ENCODE results near the gene SRC. TPM values are rescaled to one million over a fixed set of nuclear protein-coding genes. Genes with fewer than 3 reads are reported as not detected.

The SRC gene
- polyA plus RNA-seq, 1 of the 3 experiments (the other 2 are of a cell fraction), result 23.8 TPM

GRCh38 chr20:37453836-37454235 lies 107.9 kb downstream of the SRC start (continued):
- TF ChIP-seq MAX (IDR thresholded peaks at IDR 0.05; ENCODE audit: low read depth) (no peak), TCF12 (IDR thresholded peaks at IDR 0.05) (no peak)

- no peak overlapping the region for H3K27ac ChIP-seq (ENCODE audit: low read depth in 2 of 2, low read length in 1 of 2)
- no peak for TF ChIP-seq EP300 (IDR thresholded peaks at IDR 0.05; ENCODE audit: borderline replicate concordance in 1 of 2, low read depth in 1 of 2, low read length in 1 of 2)
- TF ChIP-seq RCOR1 (IDR thresholded peaks at IDR 0.05; ENCODE audit: low read length), result no peak
- TF ChIP-seq RXRA (IDR thresholded peaks at IDR 0.05; ENCODE audit: borderline replicate concordance, low read depth), result no peak
- TF ChIP-seq GATA2 (CRISPR knock-in tag; IDR thresholded peaks at IDR 0.05), result no peak
- no peak for TF ChIP-seq TEAD4 (IDR thresholded peaks at IDR 0.05; ENCODE audit: borderline replicate concordance, insufficient read depth)
- TF ChIP-seq POLR2AphosphoS5 (IDR thresholded peaks at IDR 0.05; ENCODE audit: low read depth, low read length), result no peak
- no peak for TF ChIP-seq NRF1 (IDR thresholded peaks at IDR 0.05; ENCODE audit: low read depth, low read length)
- H4K20me1 ChIP-seq (ENCODE audit: insufficient read depth), result no peaks in the 10 kb centered on the region
- no peaks in the 10 kb centered on the region for H3K27me3 ChIP-seq (ENCODE audit: insufficient read depth)
- no peaks in the 10 kb centered on the region for H3F3A ChIP-seq (replicated peaks; ENCODE audit: insufficient read depth)
- no peak overlapping the region for H3K9ac ChIP-seq
- ChIA-PET POLR2A (no interaction called here), CTCF (no interaction called here)
- H3K36me3 ChIP-seq (replicated peaks in 1 of 2; ENCODE audit: control insufficient read depth in 1 of 2, insufficient read depth in 2 of 2, low read length in 1 of 2), result no peaks in the 10 kb centered on the region
- no peaks in the 10 kb centered on the region for H3K79me2 ChIP-seq (ENCODE audit: insufficient read depth)
- no peaks in the 10 kb centered on the region for H3K9me3 ChIP-seq
- H3K4me2 ChIP-seq, result no peak overlapping the region
- no peaks in the 10 kb centered on the region for H3K9me2 ChIP-seq
- DNase-seq, result no peak
- H3K4me3 ChIP-seq (ENCODE audit: low read depth in 2 of 2, low read length in 1 of 2), result no peak overlapping the region
- no peak overlapping the region for H2AFZ ChIP-seq (ENCODE audit: low read depth)
- H3K4me1 ChIP-seq (ENCODE audit: control insufficient read depth in 1 of 2, insufficient read depth in 2 of 2, low read depth in 1 of 2, low read length in 1 of 2), result no peaks in the 10 kb centered on the region
These were observed 108.9 kb downstream of the SRC start for GRCh38 chr20:37454636-37455385.

Other genes starting within 250 kb of the SRC start
- gene RPN2, start 166.8 kb upstream of the SRC start, polyA plus RNA-seq (2012; rRNA removed), result 420 and 596 TPM in 2 replicates
- 3.2 and 3.5 TPM in 2 replicates for gene MROH8, start 166.6 kb upstream of the SRC start, polyA plus RNA-seq (2012; rRNA removed)
- gene GHRH, start 84.3 kb upstream of the SRC start, polyA plus RNA-seq (2012; rRNA removed), result not detected in 2 replicates
- gene MANBAL, start 56.5 kb upstream of the SRC start, polyA plus RNA-seq (2012; rRNA removed), result 105 and 141 TPM in 2 replicates
- gene NNAT, start 175.1 kb downstream of the SRC start, polyA plus RNA-seq (2012; rRNA removed), result 6.7 and 11.3 TPM in 2 replicates
- 55.8 and 73.0 TPM in 2 replicates for gene BLCAP, start 181.7 kb downstream of the SRC start, polyA plus RNA-seq (2012; rRNA removed)

All from SK-N-SH (cell line).